Endothelial cell of umbilical vein (primary cell): ENCODE measurements around the gene MCU. TPM values are rescaled to one million over a fixed set of nuclear protein-coding genes. Genes with fewer than 3 reads are reported as not detected.

ENCODE experiments used
- BruUV-seq: library from RNA; stranded (reverse); fragments of 400-500 nt; replicated peaks from 2 replicates; lab custom pipeline; 2021; lab: Mats Ljungman, UMichigan
- CTCF ChIA-PET: fragments of 300-600, 350-600 bp; sonication (Branson Sonifier 250); formaldehyde crosslinking; loops from one replicate; lab custom pipeline; 2021; ENCODE audit warnings: antibody characterized with exemption, inconsistent platforms; lab: Charles Lee
- POLR2A ChIA-PET: fragments of 300-600, 350-600 bp; sonication (Branson Sonifier 250); formaldehyde crosslinking; loops from one replicate; lab custom pipeline; 2021; ENCODE audit warnings: antibody characterized with exemption, inconsistent platforms; lab: Charles Lee
- DNase-seq: peaks from one replicate; pipeline ENCODE4 v3.0.0-alpha.2; 2011; ENCODE audit warnings: low read depth, low spot score
- FAIRE-seq: peaks from 2 replicates; lab custom pipeline; 2011; peaks lifted over from hg19 to GRCh38; lab: Jason Lieb, UNC
- H2AFZ ChIP-seq: 2 replicates; pipeline ENCODE4 v1.6.0; 2012; ENCODE audit warnings: low read depth, low read length, control low read depth, inconsistent platforms
- H3K27ac ChIP-seq: 2 replicates; pipeline ENCODE4 v1.5.1; 2011; ENCODE audit warnings: low read depth, mild to moderate bottlenecking, control low read depth, low read length, moderate library complexity; ENCODE audit not compliant: insufficient read depth
- H3K27me3 ChIP-seq, 2 experiments: 2 replicates each; pipeline versions ENCODE4 v1.6.0 to v1.6.1; 2011; ENCODE audit warnings: low read length in 2 of 2, mixed read lengths in 1 of 2; ENCODE audit not compliant: control insufficient read depth in 2 of 2, insufficient read depth in 2 of 2
- H3K36me3 ChIP-seq, 2 experiments: 2 replicates in 1 of 2; 3 replicates in 1 of 2; pipeline ENCODE4 v1.5.1; 2011; ENCODE audit warnings: low read length in 2 of 2, mild to moderate bottlenecking in 1 of 2, moderate library complexity in 1 of 2; ENCODE audit not compliant: control insufficient read depth in 2 of 2, insufficient read depth in 2 of 2; ENCODE audit errors: extremely low read depth in 1 of 2
- H3K4me1 ChIP-seq: 3 replicates; pipeline ENCODE4 v1.5.1; 2011; ENCODE audit warnings: mild to moderate bottlenecking, low read length; ENCODE audit not compliant: control insufficient read depth, insufficient read depth; ENCODE audit errors: extremely low read depth
- H3K4me2 ChIP-seq: 2 replicates; pipeline ENCODE4 v1.6.1; 2011; ENCODE audit warnings: low read length, control low read depth, mixed read lengths; ENCODE audit not compliant: insufficient read depth
- H3K4me3 ChIP-seq, 3 experiments: fragments of 200-600 bp in 1 of 3; sonication (generic), shearing (Covaris generic) in 1 of 3; replicated peaks in 1 of 3; 2 replicates each; pipeline ENCODE4 v1.5.1; 2011 to 2016; ENCODE audit warnings: control low read depth in 3 of 3, low read length in 3 of 3, mild to moderate bottlenecking in 2 of 3, inconsistent platforms in 1 of 3, low read depth in 1 of 3, moderate library complexity in 1 of 3; ENCODE audit not compliant: insufficient read depth in 1 of 3
- H3K79me2 ChIP-seq: 2 replicates; pipeline ENCODE4 v1.6.0; 2012; ENCODE audit warnings: low read length, inconsistent platforms; ENCODE audit not compliant: control insufficient read depth, insufficient read depth
- H3K9ac ChIP-seq: replicated peaks from 2 replicates; pipeline ENCODE3; 2011; ENCODE audit warnings: low read length, control low read depth; ENCODE audit not compliant: insufficient read depth; ENCODE audit errors: extremely low read depth
- H3K9me1 ChIP-seq: replicated peaks from 3 replicates; pipeline ENCODE4 v1.6.0; 2011; ENCODE audit warnings: mild to moderate bottlenecking, low read length; ENCODE audit not compliant: control insufficient read depth, insufficient read depth; ENCODE audit errors: extremely low read depth
- H3K9me3 ChIP-seq: replicated peaks from 2 replicates; pipeline ENCODE4 v1.5.1; 2012; ENCODE audit warnings: low read length, inconsistent platforms; ENCODE audit not compliant: control insufficient read depth, insufficient read depth
- H4K20me1 ChIP-seq: replicated peaks from 2 replicates; pipeline ENCODE3; 2011; ENCODE audit warnings: mild to moderate bottlenecking, low read length; ENCODE audit not compliant: control insufficient read depth, insufficient read depth; ENCODE audit errors: extremely low read depth
- CTCF ChIP-seq, 2 donors: IDR thresholded peaks; 1 replicate in 1 of 2; 2 replicates in 1 of 2; pipeline ENCODE4 v1.5.1; 2011; ENCODE audit warnings: low read length in 2 of 2, mild to moderate bottlenecking in 2 of 2, moderate library complexity in 2 of 2, control low read depth in 1 of 2, inconsistent platforms in 1 of 2, low read depth in 1 of 2; ENCODE audit not compliant: insufficient read depth in 1 of 2; ENCODE audit errors: extremely low read depth in 1 of 2
- EZH2 ChIP-seq: IDR thresholded peaks from 2 replicates; pipeline ENCODE4 v1.6.1; 2012; ENCODE audit warnings: borderline replicate concordance, low read depth, mild to moderate bottlenecking, moderate library complexity, low read length, inconsistent platforms; ENCODE audit not compliant: severe bottlenecking
- FOS ChIP-seq: IDR thresholded peaks from 2 replicates; pipeline ENCODE4 v1.6.1; 2011; ENCODE audit warnings: mild to moderate bottlenecking, low read length, moderate library complexity, borderline replicate concordance; ENCODE audit not compliant: insufficient read depth
- GATA2 ChIP-seq: IDR thresholded peaks from 2 replicates; pipeline ENCODE4 v1.7.0; 2011; ENCODE audit warnings: low read depth, mild to moderate bottlenecking, moderate library complexity, mixed read lengths, low read length; ENCODE audit not compliant: insufficient read length, insufficient read depth
- JUN ChIP-seq: IDR thresholded peaks from 2 replicates; pipeline ENCODE4 v1.6.1; 2011; ENCODE audit warnings: borderline replicate concordance, low read depth; ENCODE audit not compliant: insufficient read length, insufficient read depth
- MAX ChIP-seq: IDR thresholded peaks from 2 replicates; pipeline ENCODE4 v1.6.1; 2011; ENCODE audit not compliant: insufficient read depth, insufficient read length
- MYC ChIP-seq: IDR thresholded peaks from one replicate; pipeline ENCODE4 v1.6.1; 2011; ENCODE audit warnings: mild to moderate bottlenecking, low read depth, low read length
- POLR2A ChIP-seq: IDR thresholded peaks from 2 replicates; pipeline ENCODE4 v1.6.1; 2012; ENCODE audit warnings: low read depth, mild to moderate bottlenecking, control low read depth, low read length
- POLR2AphosphoS5 ChIP-seq: IDR thresholded peaks from 2 replicates; pipeline ENCODE4 v1.6.1; 2012; ENCODE audit warnings: low read depth, mild to moderate bottlenecking, control low read depth, low read length, moderate library complexity; ENCODE audit not compliant: insufficient read depth
- dilution Hi-C: fragments of 300-500 bp; cut with MboI; formaldehyde crosslinking; loops from one replicate; pipeline ENCODE4 v1.15.0; 2019; ENCODE audit warnings: low sequenced_read_pairs; ENCODE audit not compliant: extremely low pct_ligation_motif_present
- intact Hi-C: fragments of 100-400 bp; cut with micrococcal nuclease; formaldehyde crosslinking; loops from one replicate; pipeline ENCODE4 v1.10.0; 2022
- polyA plus RNA-seq, 4 experiments: library from polyadenylated mRNA; depleted of rRNA in 3 of 4; stranded (reverse) in 3 of 4; unstranded in 1 of 4; fragments of >200 nt; gene quantifications; 2 replicates each; pipeline versions ENCODE4 v1.2.1 to v1.2.3, GENCODE V29; 2011 to 2012; ENCODE audit warnings: missing spikeins in 1 of 4
- total RNA-seq: library from RNA; stranded (reverse); gene quantifications from 2 replicates; pipeline ENCODE4 v1.2.3, GENCODE V29; 2021

Gene MCU
- total and polyA plus RNA-seq, 2 donors (not counting 3 experiments of a cell fraction or from before 2014, with no cell fraction given): 25.2 to 37.2 TPM

GRCh38 chr10:72910705-72911104 is 218.8 kb downstream of the MCU start:
- no peaks in the 10 kb centered on the region for H3K36me3 ChIP-seq
- no peak for TF ChIP-seq MAX
- no peak for TF ChIP-seq POLR2A
- no peak for TF ChIP-seq FOS
- CTCF ChIA-PET: interaction anchor here (1.1 kb wide), 1 partner anchor 12 kb away, joined by 3 read pairs; no protein-coding TSS in a partner anchor
- no peak overlapping the region for H3K4me3 ChIP-seq
- no peaks in the 10 kb centered on the region for H4K20me1 ChIP-seq
- dilution Hi-C loops: no loop called here
- H3K9me1 ChIP-seq: no peaks in the 10 kb centered on the region
- no peaks in the 10 kb centered on the region for H3K4me1 ChIP-seq
- H2AFZ ChIP-seq: no peak overlapping the region
- intact Hi-C loops: no loop called here
- no peak overlapping the region for H3K9ac ChIP-seq
- H3K27ac ChIP-seq: no peak overlapping the region
- POLR2A ChIA-PET: no interaction called here
- no peak overlapping the region for H3K4me2 ChIP-seq
- FAIRE-seq (no peak), DNase-seq (no peak)
- H3K27me3 ChIP-seq: no peaks in the 10 kb centered on the region
- BruUV-seq: no TSS peak
- no peaks in the 10 kb centered on the region for H3K79me2 ChIP-seq
- H3K9me3 ChIP-seq: no peaks in the 10 kb centered on the region

GRCh38 chr10:72911758-72912157 is 219.8 kb downstream of the MCU start:
- BruUV-seq: no TSS peak
- no peaks in the 10 kb centered on the region for H4K20me1 ChIP-seq
- no peak overlapping the region for H3K4me3 ChIP-seq
- TF ChIP-seq FOS (no peak), MYC (no peak), MAX (no peak), POLR2AphosphoS5 (no peak), POLR2A (no peak), JUN (no peak), GATA2 (no peak), EZH2 (no peak), CTCF (IDR thresholded peaks at IDR 0.05; ENCODE audit: extremely low read depth in 1 of 2, insufficient read depth in 1 of 2, low read depth in 1 of 2, low read length in 2 of 2) (no peak)
- POLR2A ChIA-PET: no interaction called here
- no peaks in the 10 kb centered on the region for H3K9me3 ChIP-seq
- H2AFZ ChIP-seq: no peak overlapping the region
- FAIRE-seq (no peak), DNase-seq (no peak)
- no peaks in the 10 kb centered on the region for H3K79me2 ChIP-seq
- H3K27me3 ChIP-seq: no peaks in the 10 kb centered on the region
- no peaks in the 10 kb centered on the region for H3K36me3 ChIP-seq
- no peak overlapping the region for H3K9ac ChIP-seq
- no peaks in the 10 kb centered on the region for H3K4me1 ChIP-seq
- CTCF ChIA-PET: no interaction called here
- intact Hi-C loops (no loop called here), dilution Hi-C loops (no loop called here)
- no peaks in the 10 kb centered on the region for H3K9me1 ChIP-seq
- H3K4me2 ChIP-seq: no peak overlapping the region
- no peak overlapping the region for H3K27ac ChIP-seq
